Measurements from ENCODE around the gene PLLP.

DNA sequence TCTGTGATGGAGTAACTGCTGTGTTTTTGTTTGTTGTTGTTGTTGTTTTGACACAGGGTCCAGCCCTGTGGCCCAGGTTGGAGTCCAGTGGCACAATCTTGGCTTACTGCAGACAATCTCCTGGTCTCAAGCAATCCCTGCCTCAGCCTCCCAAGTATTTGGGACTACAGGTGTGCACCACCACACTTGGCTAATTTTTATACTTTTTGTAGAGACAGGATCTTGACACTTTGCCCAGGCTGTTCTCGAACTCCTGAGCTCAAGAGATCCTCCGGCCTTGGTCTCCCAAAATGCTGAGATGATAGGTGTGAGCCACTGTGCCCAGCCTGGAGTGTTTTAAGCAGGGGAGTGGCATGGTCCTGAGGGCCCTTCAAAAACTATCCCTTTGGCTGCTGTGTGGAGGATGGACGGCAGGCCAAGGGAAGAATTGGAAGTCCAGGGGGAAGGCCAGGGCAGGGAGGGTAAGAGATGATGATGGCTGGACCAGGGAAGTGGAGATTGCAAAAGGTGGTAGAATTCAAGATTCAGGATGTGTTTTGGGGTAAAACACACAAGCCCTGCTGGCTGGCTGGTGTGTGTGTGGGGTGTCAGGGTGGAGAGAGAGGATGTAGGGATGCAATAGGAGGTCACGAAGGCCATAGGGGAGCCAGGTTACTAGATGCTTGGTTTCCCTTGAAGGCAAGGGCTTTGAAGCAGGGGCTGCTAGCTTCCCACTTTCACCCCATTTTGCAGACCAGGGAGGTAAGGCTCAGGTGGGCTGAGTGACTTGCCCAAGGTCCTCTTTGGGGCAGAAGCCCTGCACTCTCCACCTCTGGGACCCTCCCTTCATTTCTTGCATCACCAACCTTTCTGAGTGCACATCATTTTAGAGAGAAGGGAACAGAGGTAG lies 18.8 kb upstream of the PLLP start:
- no peak for TF ChIP-seq CTCF (IDR thresholded peaks at IDR 0.05)
- TF ChIP-seq POLR2A (IDR thresholded peaks at IDR 0.05): no peak
